Osteocyte (in vitro differentiated cells): ENCODE data around the gene PTGDR. TPM values are rescaled to one million over a fixed set of nuclear protein-coding genes. Genes with fewer than 3 reads are reported as not detected.

Experiments
- DNase-seq: peaks from one replicate; pipeline ENCODE4 v3.0.0; 2021; ENCODE audit warnings: mixed read lengths; ENCODE audit not compliant: unreplicated experiment; ENCODE audit errors: extremely low spot score
- H3K27ac Mint-ChIP-seq: one replicate; pipeline ENCODE4 v1.8.0; 2021; ENCODE audit warnings: mild to moderate bottlenecking, mixed read lengths; ENCODE audit not compliant: unreplicated experiment
- H3K27me3 Mint-ChIP-seq: one replicate; pipeline ENCODE4 v1.8.0; 2021; ENCODE audit warnings: mixed read lengths; ENCODE audit not compliant: unreplicated experiment
- H3K36me3 Mint-ChIP-seq: one replicate; pipeline ENCODE4 v1.8.0; 2021; ENCODE audit warnings: mixed read lengths; ENCODE audit not compliant: unreplicated experiment
- H3K4me1 Mint-ChIP-seq: one replicate; pipeline ENCODE4 v1.8.0; 2021; ENCODE audit warnings: mixed read lengths; ENCODE audit not compliant: unreplicated experiment
- H3K4me3 Mint-ChIP-seq: one replicate; pipeline ENCODE4 v1.8.0; 2021; ENCODE audit warnings: mild to moderate bottlenecking, moderate library complexity, mixed read lengths; ENCODE audit not compliant: unreplicated experiment
- H3K9me3 Mint-ChIP-seq: one replicate; pipeline ENCODE4 v1.8.0; 2021; ENCODE audit warnings: mixed read lengths; ENCODE audit not compliant: unreplicated experiment
- CTCF ChIP-seq: fragments of 200-600 bp; sonication (generic); IDR thresholded peaks from 2 replicates; pipeline ENCODE4 v1.5.0; 2021; ENCODE audit warnings: antibody characterized with exemption, mild to moderate bottlenecking, moderate library complexity
- total RNA-seq: library from RNA; stranded (reverse); gene quantifications from 2 replicates; pipeline ENCODE4 v1.2.1, GENCODE V29; 2021

The PTGDR gene
- total RNA-seq, 1 donor from 2014 or later = not detected

- no peaks in the 10 kb centered on the region for H3K27me3 Mint-ChIP-seq
- H3K4me3 Mint-ChIP-seq = no peak overlapping the region
- TF ChIP-seq CTCF = no peak
- H3K27ac Mint-ChIP-seq = no peak overlapping the region
- peaks cover 5% of the 10 kb centered on the region for H3K9me3 Mint-ChIP-seq
- DNase-seq = no peak
- H3K36me3 Mint-ChIP-seq = no peaks in the 10 kb centered on the region
- peaks cover 21% of the 10 kb centered on the region for H3K4me1 Mint-ChIP-seq
These were observed 37.5 kb downstream of the PTGDR start for GRCh38 chr14:52305014-52305413.

- no peak for DNase-seq
- Mint-ChIP-seq H3K36me3 (no peaks in the 10 kb centered on the region), H3K27me3 (no peaks in the 10 kb centered on the region), H3K4me3 (no peak overlapping the region), H3K27ac (no peak overlapping the region), H3K4me1 (peaks cover 15% of the 10 kb centered on the region), H3K9me3 (peaks cover 5% of the 10 kb centered on the region)
- no peak for TF ChIP-seq CTCF
These were observed 39.9 kb downstream of the PTGDR start for GRCh38 chr14:52307376-52307775.

GRCh38 chr14:52307905-52308304 lies 40.4 kb downstream of the PTGDR start:
- Mint-ChIP-seq H3K4me3 (no peak overlapping the region), H3K9me3 (peaks cover 5% of the 10 kb centered on the region), H3K27ac (no peak overlapping the region), H3K4me1 (peaks cover 19% of the 10 kb centered on the region), H3K27me3 (no peaks in the 10 kb centered on the region), H3K36me3 (no peaks in the 10 kb centered on the region)
- DNase-seq = no peak
- TF ChIP-seq CTCF = no peak

- peaks cover 5% of the 10 kb centered on the region for H3K27me3 Mint-ChIP-seq
- no peaks in the 10 kb centered on the region for H3K36me3 Mint-ChIP-seq
- no peak for DNase-seq
- no peak for TF ChIP-seq CTCF
- H3K27ac Mint-ChIP-seq = no peak overlapping the region
- H3K4me3 Mint-ChIP-seq = no peak overlapping the region
- H3K9me3 Mint-ChIP-seq = peaks cover 5% of the 10 kb centered on the region
- H3K4me1 Mint-ChIP-seq = peaks cover 19% of the 10 kb centered on the region
These were observed 43.0 kb downstream of the PTGDR start for GRCh38 chr14:52310541-52310940.

- Mint-ChIP-seq H3K36me3 (no peaks in the 10 kb centered on the region), H3K4me1 (peaks cover 19% of the 10 kb centered on the region), H3K9me3 (peaks cover 4% of the 10 kb centered on the region), H3K4me3 (no peak overlapping the region), H3K27me3 (peaks cover 5% of the 10 kb centered on the region), H3K27ac (no peak overlapping the region)
- DNase-seq = no peak
- no peak for TF ChIP-seq CTCF
These were observed 45.4 kb downstream of the PTGDR start for GRCh38 chr14:52312931-52313355.
